ENCODE data around the gene SP5.
"Not testable (repeated sequence)": the region's sequence is repeated elsewhere in the genome, so short reads cannot be mapped to it uniquely, and the experiment has no call there.

The SP5 gene

GRCh38 chr2:170739048-170739447 lies 23.9 kb downstream of the SP5 start:
- DNase-seq (ENCODE audit: low read depth) = peak; percentile 77

- DNase-seq (ENCODE audit: low read depth) = no peak
These were observed 24.4 kb downstream of the SP5 start for GRCh38 chr2:170739507-170740046.

GRCh38 chr2:170740660-170741059 lies 25.5 kb downstream of the SP5 start:
- DNase-seq (ENCODE audit: low read depth) = no peak

- no peak for DNase-seq (ENCODE audit: low read depth)
These were observed 26.9 kb downstream of the SP5 start for GRCh38 chr2:170742000-170742399.

GRCh38 chr2:170742896-170743529 lies 27.9 kb downstream of the SP5 start:
- no peak for DNase-seq (ENCODE audit: low read depth)

- DNase-seq (ENCODE audit: low read depth) = no peak
These were observed 28.5 kb downstream of the SP5 start for GRCh38 chr2:170743530-170744239.

- DNase-seq (ENCODE audit: low read depth) = no peak
These were observed 29.3 kb downstream of the SP5 start for GRCh38 chr2:170744248-170745002.

GRCh38 chr2:170745305-170745704 lies 30.2 kb downstream of the SP5 start:
- no peak for DNase-seq (ENCODE audit: low read depth)

GRCh38 chr2:170747921-170748320 lies 32.8 kb downstream of the SP5 start:
- DNase-seq (ENCODE audit: low read depth) = no peak

GRCh38 chr2:170751555-170751954 lies 36.4 kb downstream of the SP5 start:
- not testable (repeated sequence) for DNase-seq (ENCODE audit: low read depth)

- DNase-seq (ENCODE audit: low read depth) = no peak
These were observed 46.4 kb downstream of the SP5 start for GRCh38 chr2:170761572-170761971.

- DNase-seq (ENCODE audit: low read depth) = no peak
These were observed 47.6 kb downstream of the SP5 start for GRCh38 chr2:170762760-170763159.

GRCh38 chr2:170763232-170763631 lies 48.1 kb downstream of the SP5 start:
- no peak for DNase-seq (ENCODE audit: low read depth)

- no peak for DNase-seq (ENCODE audit: low read depth)
These were observed 49.7 kb downstream of the SP5 start for GRCh38 chr2:170764880-170765261.

- DNase-seq (ENCODE audit: low read depth) = no peak
These were observed 51.6 kb downstream of the SP5 start for GRCh38 chr2:170766693-170767092.

Measured in stromal cell of bone marrow (primary cell).